IPS-15b (cell line): Measurements from ENCODE around the gene NEGR1.
"Not testable (repeated sequence)": the region's sequence is repeated elsewhere in the genome, so short reads cannot be mapped to it uniquely, and the experiment has no call there.

Source experiments
- H3K27me3 ChIP-seq: one replicate; pipeline ENCODE4 v1.6.1; 2013; ENCODE audit warnings: low read length; ENCODE audit not compliant: control insufficient read depth, insufficient read depth
- H3K36me3 ChIP-seq: one replicate; pipeline ENCODE4 v1.6.1; 2013; ENCODE audit warnings: low read length; ENCODE audit not compliant: control insufficient read depth, insufficient read depth
- H3K4me1 ChIP-seq: one replicate; pipeline ENCODE4 v1.6.1; 2013; ENCODE audit warnings: mild to moderate bottlenecking, low read length; ENCODE audit not compliant: control insufficient read depth, insufficient read depth
- H3K4me3 ChIP-seq: one replicate; pipeline ENCODE4 v1.5.1; 2013; ENCODE audit warnings: low read depth, low read length
- H3K9ac ChIP-seq: one replicate; pipeline ENCODE4 v1.6.1; 2013; ENCODE audit warnings: low read depth, mild to moderate bottlenecking, low read length
- H3K9me3 ChIP-seq: one replicate; pipeline ENCODE4 v1.6.1; 2013; ENCODE audit warnings: mild to moderate bottlenecking, low read length; ENCODE audit not compliant: control insufficient read depth, insufficient read depth

The NEGR1 gene

GRCh38 chr1:72281637-72282270 is 585 bp downstream of the NEGR1 start:
- H3K4me1 ChIP-seq: peaks cover 6% of the 10 kb centered on the region
- H3K4me3 ChIP-seq: peak overlapping the region; percentile 94
- H3K36me3 ChIP-seq: no peaks in the 10 kb centered on the region
- H3K9me3 ChIP-seq: no peaks in the 10 kb centered on the region
- H3K27me3 ChIP-seq: peaks cover 45% of the 10 kb centered on the region
- no peak overlapping the region for H3K9ac ChIP-seq

- Histone ChIP-seq H3K36me3 (no peaks in the 10 kb centered on the region), H3K27me3 (peaks cover 41% of the 10 kb centered on the region), H3K9ac (no peak overlapping the region), H3K4me3 (no peak overlapping the region), H3K9me3 (no peaks in the 10 kb centered on the region), H3K4me1 (peaks cover 6% of the 10 kb centered on the region)
These were observed 1.2 kb downstream of the NEGR1 start for GRCh38 chr1:72281144-72281543.

- Histone ChIP-seq H3K4me3 (no peak overlapping the region), H3K4me1 (peaks cover 6% of the 10 kb centered on the region), H3K27me3 (peaks cover 36% of the 10 kb centered on the region), H3K9me3 (no peaks in the 10 kb centered on the region), H3K36me3 (no peaks in the 10 kb centered on the region), H3K9ac (no peak overlapping the region)
These were observed 1.6 kb downstream of the NEGR1 start for GRCh38 chr1:72280711-72281110.

GRCh38 chr1:72280131-72280530 is 2.2 kb downstream of the NEGR1 start:
- H3K4me3 ChIP-seq: no peak overlapping the region

GRCh38 chr1:72278461-72278860 is 3.9 kb downstream of the NEGR1 start:
- no peak overlapping the region for H3K4me3 ChIP-seq
- H3K9me3 ChIP-seq: no peaks in the 10 kb centered on the region
- no peak overlapping the region for H3K9ac ChIP-seq
- H3K27me3 ChIP-seq: peaks cover 25% of the 10 kb centered on the region
- H3K36me3 ChIP-seq: no peaks in the 10 kb centered on the region
- no peaks in the 10 kb centered on the region for H3K4me1 ChIP-seq

More at GRCh38 chr1:72280131-72280530, 2.2 kb downstream of the NEGR1 start:
- peaks cover 3% of the 10 kb centered on the region for H3K4me1 ChIP-seq
- peaks cover 30% of the 10 kb centered on the region for H3K27me3 ChIP-seq
- no peaks in the 10 kb centered on the region for H3K9me3 ChIP-seq
- H3K9ac ChIP-seq: no peak overlapping the region
- H3K36me3 ChIP-seq: no peaks in the 10 kb centered on the region

GRCh38 chr1:72271555-72272085 is 10.7 kb downstream of the NEGR1 start:
- no peaks in the 10 kb centered on the region for H3K36me3 ChIP-seq
- no peaks in the 10 kb centered on the region for H3K27me3 ChIP-seq
- no peaks in the 10 kb centered on the region for H3K9me3 ChIP-seq
- no peaks in the 10 kb centered on the region for H3K4me1 ChIP-seq
- H3K9ac ChIP-seq: no peak overlapping the region
- no peak overlapping the region for H3K4me3 ChIP-seq

GRCh38 chr1:72262735-72263134 is 19.6 kb downstream of the NEGR1 start:
- H3K9me3 ChIP-seq: no peaks in the 10 kb centered on the region
- H3K4me3 ChIP-seq: no peak overlapping the region
- H3K36me3 ChIP-seq: no peaks in the 10 kb centered on the region
- H3K9ac ChIP-seq: no peak overlapping the region
- no peaks in the 10 kb centered on the region for H3K27me3 ChIP-seq
- H3K4me1 ChIP-seq: no peaks in the 10 kb centered on the region

GRCh38 chr1:72253132-72253531 is 29.2 kb downstream of the NEGR1 start:
- H3K4me1 ChIP-seq: no peaks in the 10 kb centered on the region
- H3K9me3 ChIP-seq: no peaks in the 10 kb centered on the region
- H3K36me3 ChIP-seq: no peaks in the 10 kb centered on the region
- no peaks in the 10 kb centered on the region for H3K27me3 ChIP-seq
- H3K4me3 ChIP-seq: no peak overlapping the region
- no peak overlapping the region for H3K9ac ChIP-seq

- no peak overlapping the region for H3K4me3 ChIP-seq
- no peaks in the 10 kb centered on the region for H3K27me3 ChIP-seq
- no peaks in the 10 kb centered on the region for H3K36me3 ChIP-seq
- no peaks in the 10 kb centered on the region for H3K4me1 ChIP-seq
- no peaks in the 10 kb centered on the region for H3K9me3 ChIP-seq
- H3K9ac ChIP-seq: no peak overlapping the region
These were observed 40.9 kb downstream of the NEGR1 start for GRCh38 chr1:72241397-72241796.

- not testable (repeated sequence) for H3K36me3 ChIP-seq, H3K4me3 ChIP-seq, H3K9ac ChIP-seq, H3K9me3 ChIP-seq, H3K4me1 ChIP-seq, H3K27me3 ChIP-seq
These were observed 46.4 kb downstream of the NEGR1 start for GRCh38 chr1:72235931-72236330.

GRCh38 chr1:72235062-72235461 is 47.3 kb downstream of the NEGR1 start:
- Histone ChIP-seq H3K27me3 (no peaks in the 10 kb centered on the region), H3K9me3 (no peaks in the 10 kb centered on the region), H3K4me1 (no peaks in the 10 kb centered on the region), H3K36me3 (no peaks in the 10 kb centered on the region), H3K4me3 (no peak overlapping the region), H3K9ac (no peak overlapping the region)

- Histone ChIP-seq H3K27me3 (no peaks in the 10 kb centered on the region), H3K4me1 (no peaks in the 10 kb centered on the region), H3K4me3 (no peak overlapping the region), H3K36me3 (no peaks in the 10 kb centered on the region), H3K9me3 (no peaks in the 10 kb centered on the region), H3K9ac (no peak overlapping the region)
These were observed 51.6 kb downstream of the NEGR1 start for GRCh38 chr1:72230746-72231145.
